ENCODE data around the gene PRICKLE2. TPM values are rescaled to one million over a fixed set of nuclear protein-coding genes. Genes with fewer than 3 reads are reported as not detected.

PRICKLE2 gene
- total RNA-seq (2014; rRNA removed; shearing (Covaris generic)) (12.0 and 12.5 TPM in 2 replicates), polyA plus RNA-seq (2016; fragmentation: Nextera tagmentation; extraction: Ambion mirVana) (0.80 and 1.1 TPM in 2 replicates)
- long read RNA-seq, full-length matches to known transcripts: 1 of 2 reads
- long read RNA-seq, partial matches to known transcripts: 0 of 2 reads
- long read RNA-seq, other reads (novel, unspliced or antisense): 1 of 2 reads

GRCh38 chr3:64224826-64225610 is at the start of gene PRICKLE2:
Gene PRICKLE2, minus strand, starts transcription at chr3:64225466. Its CDS starts 26,539 bp downstream, at chr3:64198927.
- H3K27ac ChIP-seq (ENCODE audit: low read depth): peak within 1 kb of the TSS; percentile 79
- Mint-ChIP-seq H3K4me1 (peaks cover 66% of the 10 kb centered on the region), H3K36me3 (ENCODE audit: low read depth) (no peaks in the 10 kb centered on the region), H3K4me3 (peak within 1 kb of the TSS; percentile 68), H3K9me3 (no peaks in the 10 kb centered on the region), H3K27me3 (ENCODE audit: insufficient read depth, low read depth, poor library complexity) (peaks cover 12% of the 10 kb centered on the region), H3K27ac (peak within 1 kb of the TSS; percentile 94)
- no peaks in the 10 kb centered on the region for H3K36me3 ChIP-seq (ENCODE audit: insufficient read depth)
- no peaks in the 10 kb centered on the region for H3F3A ChIP-seq (replicated peaks; ENCODE audit: low read depth)
- DNase-seq (ENCODE audit: low spot score) (peak; percentile 86), ATAC-seq (peak; percentile 89)
- H3K27me3 ChIP-seq (ENCODE audit: insufficient read depth): peaks cover 13% of the 10 kb centered on the region; the same call in 1 of the 2 replicates
- TF ChIP-seq EZH2 (IDR thresholded peaks at IDR 0.05; ENCODE audit: low read depth, unreplicated experiment): no peak
- TF ChIP-seq CREB1 (CRISPR knock-in tag; IDR thresholded peaks at IDR 0.05; ENCODE audit: low read depth): peak; percentile 83
- no peaks in the 10 kb centered on the region for H4K20me1 ChIP-seq (replicated peaks; ENCODE audit: insufficient read depth)
- H3K79me2 ChIP-seq (replicated peaks; ENCODE audit: insufficient read depth): no peaks in the 10 kb centered on the region
- peak within 1 kb of the TSS; percentile 45 for H3K4me3 ChIP-seq
- peaks cover 33% of the 10 kb centered on the region for H3K4me1 ChIP-seq (ENCODE audit: insufficient read depth)
- peak within 1 kb of the TSS; percentile 84 for H2AFZ ChIP-seq
- no peaks in the 10 kb centered on the region for H3K9me2 ChIP-seq (ENCODE audit: insufficient read depth)
- H3K4me2 ChIP-seq: peak within 1 kb of the TSS; percentile 74

DNA sequence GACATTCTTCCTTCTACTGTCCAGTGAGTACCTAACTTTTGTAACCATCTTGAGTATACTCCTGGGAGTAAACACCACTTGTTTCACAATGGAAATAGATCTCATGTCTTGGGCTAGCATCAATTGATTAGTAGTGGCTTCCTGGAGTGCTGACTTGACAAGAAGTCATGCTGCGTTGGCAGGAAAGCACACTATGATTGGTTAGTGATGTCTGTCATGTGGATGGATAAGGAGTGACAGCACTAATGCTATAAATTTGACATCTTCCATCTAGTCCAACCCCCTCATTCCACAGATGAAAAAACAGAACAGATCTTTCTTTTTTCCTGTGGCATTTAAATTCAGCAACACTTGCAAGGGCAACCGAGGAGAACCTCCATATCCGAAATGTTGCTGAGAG is 47.6 kb upstream of the PRICKLE2 start:
- ATAC-seq (no peak), DNase-seq (ENCODE audit: low spot score) (no peak)
- no peaks in the 10 kb centered on the region for H3K79me2 ChIP-seq (replicated peaks; ENCODE audit: insufficient read depth)
- no peak overlapping the region for H3K27ac ChIP-seq (ENCODE audit: low read depth)
- no peaks in the 10 kb centered on the region for H3K36me3 ChIP-seq (ENCODE audit: insufficient read depth)
- H3K27me3 Mint-ChIP-seq (ENCODE audit: insufficient read depth, low read depth, poor library complexity): peaks cover 2% of the 10 kb centered on the region
- H3K9me2 ChIP-seq (ENCODE audit: insufficient read depth): no peaks in the 10 kb centered on the region
- H3K4me2 ChIP-seq: no peak overlapping the region
- peaks cover 10% of the 10 kb centered on the region for H3K4me1 Mint-ChIP-seq
- H3K4me1 ChIP-seq (ENCODE audit: insufficient read depth): no peaks in the 10 kb centered on the region
- peaks cover 17% of the 10 kb centered on the region for H3K9me3 Mint-ChIP-seq
- H3F3A ChIP-seq (replicated peaks; ENCODE audit: low read depth): no peaks in the 10 kb centered on the region
- no peak overlapping the region for H3K27ac Mint-ChIP-seq
- H3K36me3 Mint-ChIP-seq (ENCODE audit: low read depth): peaks cover 5% of the 10 kb centered on the region
- no peak overlapping the region for H2AFZ ChIP-seq
- TF ChIP-seq EZH2phosphoT487 (IDR thresholded peaks at IDR 0.05; ENCODE audit: unreplicated experiment): no peak
- H3K4me3 ChIP-seq: no peak overlapping the region
- no peaks in the 10 kb centered on the region for H4K20me1 ChIP-seq (replicated peaks; ENCODE audit: insufficient read depth)
- no peak overlapping the region for H3K4me3 Mint-ChIP-seq
- no peaks in the 10 kb centered on the region for H3K27me3 ChIP-seq (ENCODE audit: insufficient read depth)

DNA sequence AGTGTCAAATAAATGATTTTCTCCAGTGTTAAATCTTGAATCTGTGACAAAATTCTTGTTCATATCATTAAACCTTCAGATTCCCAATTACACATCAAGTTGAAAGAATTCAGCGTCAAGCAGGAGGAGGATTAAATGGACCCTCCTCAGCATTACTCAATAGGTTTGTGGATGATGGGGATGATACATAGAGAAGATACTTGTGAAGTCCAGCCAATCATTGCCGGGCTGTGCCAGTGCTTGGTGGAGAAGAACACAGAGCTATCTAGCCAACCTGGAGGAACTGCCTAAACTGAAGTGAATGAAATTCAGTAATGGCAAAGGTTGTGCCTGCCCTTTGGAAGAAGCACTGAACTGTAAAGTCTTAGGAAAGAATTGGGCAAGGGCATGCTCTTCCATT is 47.0 kb upstream of the PRICKLE2 start:
- no peak for ATAC-seq
- TF ChIP-seq NANOG (IDR thresholded peaks at IDR 0.05; ENCODE audit: borderline replicate concordance): no peak
- Histone ChIP-seq H3K4me3 (no peak overlapping the region), H3K79me2 (replicated peaks; ENCODE audit: insufficient read depth) (no peaks in the 10 kb centered on the region), H2AFZ (no peak overlapping the region), H3K27ac (ENCODE audit: low read depth) (no peak overlapping the region), H3K4me2 (no peak overlapping the region), H3K4me1 (ENCODE audit: insufficient read depth) (no peaks in the 10 kb centered on the region; the same call in 1 of the 2 replicates), H3F3A (replicated peaks; ENCODE audit: low read depth) (no peaks in the 10 kb centered on the region), H3K9me2 (ENCODE audit: insufficient read depth) (no peaks in the 10 kb centered on the region), H3K27me3 (ENCODE audit: insufficient read depth) (no peaks in the 10 kb centered on the region), H4K20me1 (replicated peaks; ENCODE audit: insufficient read depth) (no peaks in the 10 kb centered on the region), H3K36me3 (ENCODE audit: insufficient read depth) (no peaks in the 10 kb centered on the region)
- H3K4me3 Mint-ChIP-seq: no peak overlapping the region
- peaks cover 5% of the 10 kb centered on the region for H3K36me3 Mint-ChIP-seq (ENCODE audit: low read depth)
- H3K9me3 Mint-ChIP-seq: peaks cover 17% of the 10 kb centered on the region
- H3K27me3 Mint-ChIP-seq (ENCODE audit: insufficient read depth, low read depth, poor library complexity): peaks cover 2% of the 10 kb centered on the region
- H3K4me1 Mint-ChIP-seq: peaks cover 11% of the 10 kb centered on the region
- no peak for DNase-seq (ENCODE audit: low spot score)
- H3K27ac Mint-ChIP-seq: no peak overlapping the region

Measured in GM23338 (cell line).